K562 (cell line): Measurements from ENCODE around the gene EEFSEC. TPM values are rescaled to one million over a fixed set of nuclear protein-coding genes. Genes with fewer than 3 reads are reported as not detected.

ENCODE experiments used
- ATAC-seq: fragments of 200-7000 bp; cut with Tn5 transposase; 3 replicates; pipeline ENCODE4 v1.9.1; 2020; ENCODE audit warnings: moderate library complexity
- BruUV-seq: library from RNA; stranded (reverse); fragments of 400-500 nt; replicated peaks from 2 replicates; lab custom pipeline; 2021; lab: Mats Ljungman, UMichigan
- CTCF ChIA-PET: fragments of 300-600 bp; formaldehyde crosslinking; extraction: SDS; loops from one replicate; lab custom pipeline; 2021; ENCODE audit warnings: low intra/inter-chr PET ratio; lab: Yijun Ruan, JAX
- POLR2A ChIA-PET: fragments of 300-600, 350-650 bp; sonication (Branson Sonifier 250); formaldehyde crosslinking; extraction: SDS; loops from one replicate; lab custom pipeline; 2021; ENCODE audit warnings: antibody characterized with exemption, inconsistent platforms; lab: Yijun Ruan, JAX
- DNase-seq, 4 experiments: peaks; one replicate each; pipeline versions ENCODE4 v3.0.0 to v3.0.0-alpha.2; 2011 to 2018; ENCODE audit warnings: low spot score in 3 of 4, mixed read lengths in 3 of 4; ENCODE audit errors: extremely low read depth in 1 of 4
- FAIRE-seq: peaks from 2 replicates; lab custom pipeline; 2011; peaks lifted over from hg19 to GRCh38; lab: Jason Lieb, UNC
- H2AFZ ChIP-seq: 2 replicates; pipeline ENCODE4 v1.6.0; 2011; ENCODE audit warnings: low read depth, low read length, control low read depth, inconsistent platforms
- H3K27ac ChIP-seq: fragments of 200-600 bp; 3 replicates; pipeline ENCODE4 v1.8.0; 2011; ENCODE audit warnings: low read depth, mild to moderate bottlenecking, control low read depth, inconsistent platforms, low read length, moderate library complexity, mixed read lengths; ENCODE audit errors: extremely low read depth
- H3K27me3 ChIP-seq, 2 experiments: fragments of 300-600 bp in 1 of 2; 2 replicates in 1 of 2; 3 replicates in 1 of 2; pipeline versions ENCODE4 v1.6.0 to v1.8.0; 2011; ENCODE audit warnings: inconsistent platforms in 2 of 2, low read length in 2 of 2, mild to moderate bottlenecking in 1 of 2, mixed read lengths in 1 of 2, moderate library complexity in 1 of 2; ENCODE audit not compliant: control insufficient read depth in 2 of 2, insufficient read depth in 2 of 2
- H3K36me3 ChIP-seq: fragments of 300-600 bp; 3 replicates; pipeline ENCODE4 v1.8.0; 2011; ENCODE audit warnings: mild to moderate bottlenecking, low read length, inconsistent platforms; ENCODE audit not compliant: control insufficient read depth, insufficient read depth
- H3K4me1 ChIP-seq, 2 experiments: fragments of 200-600 bp in 1 of 2; replicated peaks in 1 of 2; 2 replicates in 1 of 2; 3 replicates in 1 of 2; pipeline versions ENCODE4 v1.5.1 to v1.8.0; 2011; ENCODE audit warnings: inconsistent platforms in 2 of 2, low read length in 2 of 2, mild to moderate bottlenecking in 1 of 2, mixed read lengths in 1 of 2, moderate library complexity in 1 of 2; ENCODE audit not compliant: control insufficient read depth in 2 of 2, insufficient read depth in 2 of 2
- H3K4me2 ChIP-seq: 2 replicates; pipeline ENCODE4 v1.6.1; 2011; ENCODE audit warnings: low read length, control low read depth, inconsistent platforms, mixed read lengths; ENCODE audit not compliant: insufficient read depth
- H3K4me3 ChIP-seq: fragments of 200-600 bp; sonication (generic), shearing (Covaris generic); 2 replicates; pipeline ENCODE4 v1.5.1; 2016; ENCODE audit warnings: control low read depth, inconsistent platforms
- H3K79me2 ChIP-seq: fragments of 200-600 bp; 3 replicates; pipeline ENCODE4 v1.8.0; 2011; ENCODE audit warnings: low read length, inconsistent platforms; ENCODE audit not compliant: control insufficient read depth, insufficient read depth
- H3K9ac ChIP-seq, 2 experiments: 2 replicates each; pipeline versions ENCODE4 v1.6.0 to v1.6.1; 2011; ENCODE audit warnings: low read depth in 2 of 2, low read length in 2 of 2, control low read depth in 1 of 2, inconsistent platforms in 1 of 2, mild to moderate bottlenecking in 1 of 2, mixed read lengths in 1 of 2; ENCODE audit not compliant: insufficient read depth in 1 of 2
- H3K9me1 ChIP-seq: one replicate; pipeline ENCODE4 v1.6.0; 2011; ENCODE audit warnings: inconsistent platforms, mild to moderate bottlenecking, low read length, moderate library complexity; ENCODE audit not compliant: control insufficient read depth, insufficient read depth
- H3K9me3 ChIP-seq: replicated peaks from 2 replicates; pipeline ENCODE4 v1.5.1; 2011; ENCODE audit warnings: low read depth, low read length, inconsistent platforms; ENCODE audit not compliant: control insufficient read depth, insufficient read depth
- H4K20me1 ChIP-seq: replicated peaks from 2 replicates; pipeline ENCODE4 v1.6.1; 2011; ENCODE audit warnings: low read length, inconsistent platforms, mixed read lengths; ENCODE audit not compliant: control insufficient read depth, insufficient read depth
- FOXA1 ChIP-seq: fragments of 450-650 bp; IDR thresholded peaks from 2 replicates; pipeline ENCODE4 v1.6.1; 2016; ENCODE audit warnings: mild to moderate bottlenecking, borderline replicate concordance
- PURB ChIP-seq: sonication (generic); formaldehyde crosslinking; IDR thresholded peaks from 2 replicates; pipeline ENCODE4 v1.9.0; 2021; ENCODE audit warnings: low read depth, mild to moderate bottlenecking, missing genetic modification reagents
- PYGO2 ChIP-seq: fragments of 450-650 bp; IDR thresholded peaks from 2 replicates; pipeline ENCODE4 v1.6.1; 2016; ENCODE audit warnings: mild to moderate bottlenecking, missing genetic modification characterization, moderate library complexity, missing compliant biosample characterization
- SPI1 ChIP-seq: IDR thresholded peaks from 2 replicates; pipeline ENCODE4 v1.6.1; 2011; ENCODE audit warnings: low read depth, low read length, control low read depth, borderline replicate concordance
- SRSF9 ChIP-seq: fragments of 200-400 bp; formaldehyde crosslinking; IDR thresholded peaks from 2 replicates; pipeline ENCODE4 v1.6.1; 2017; ENCODE audit warnings: low read depth, low read length, borderline replicate concordance
- TBP ChIP-seq: optimal IDR thresholded peaks from 2 replicates; pipeline ENCODE3; 2011; ENCODE audit warnings: low read depth, low read length, improper control_type of control experiment
- U2AF2 ChIP-seq: fragments of 200-400 bp; formaldehyde crosslinking; optimal IDR thresholded peaks from 2 replicates; pipeline ENCODE3; 2017; ENCODE audit warnings: low read depth, mild to moderate bottlenecking, low read length
- ZC3H11A ChIP-seq: IDR thresholded peaks from 2 replicates; pipeline ENCODE4 v1.6.1; 2012; ENCODE audit warnings: low read depth, low read length, improper control_type of control experiment
- ZNF217 ChIP-seq: sonication (generic); formaldehyde crosslinking; IDR thresholded peaks from 2 replicates; pipeline ENCODE4 v1.8.0; 2022; ENCODE audit warnings: mild to moderate bottlenecking, missing genetic modification reagents
- WGBS: fragments of 100-300 bp; shearing (Covaris generic); methylation state at CpG from one replicate; pipeline ENCODE4 v1.1.6; 2016; ENCODE audit warnings: low coverage, mixed read lengths; ENCODE audit not compliant: insufficient coverage; ENCODE audit errors: missing lambda C conversion rate; 5-methylcytosine and 5-hydroxymethylcytosine counted together
- in situ Hi-C: fragments of 300-500 bp; cut with MboI; formaldehyde crosslinking; loops from 4 replicates; pipeline ENCODE4 v1.15.0; 2018; ENCODE audit warnings: inconsistent platforms, mixed read lengths
- intact Hi-C: fragments of 100-400 bp; cut with micrococcal nuclease; formaldehyde crosslinking; loops from 2 replicates; pipeline ENCODE4 v1.14.2; 2022
- polyA plus RNA-seq, 8 experiments: library from polyadenylated mRNA; depleted of rRNA in 4 of 8; stranded (reverse) in 5 of 8; unstranded in 3 of 8; fragments of >200 nt; fragmentation: Nextera tagmentation in 2 of 8; fragmentation: Illumina TruSeq in 1 of 8; extraction: Ambion mirVana in 2 of 8; extraction: Trizol in 1 of 8; gene quantifications; 2 replicates each; pipeline versions ENCODE4 v1.2.1 to v1.2.3, GENCODE V29; 2011 to 2014; ENCODE audit warnings: inconsistent platforms in 1 of 8, missing spikeins in 1 of 8
- total RNA-seq, 7 experiments: library from RNA; depleted of rRNA in 6 of 7; stranded (reverse); fragments of >200 nt in 6 of 7; fragmentation: Illumina TruSeq in 2 of 7; extraction: Trizol in 2 of 7; gene quantifications; 2 replicates each; pipeline versions ENCODE4 v1.2.1 to v1.2.3, GENCODE V29; 2011 to 2021; ENCODE audit warnings: low replicate concordance in 1 of 7

Gene EEFSEC
- total and polyA plus RNA-seq, 9 of the 15 experiments (the other 6 are each of a cell fraction or from before 2014, with no cell fraction given) = 0.35 to 11.8 (median 7.7) TPM

DNA sequence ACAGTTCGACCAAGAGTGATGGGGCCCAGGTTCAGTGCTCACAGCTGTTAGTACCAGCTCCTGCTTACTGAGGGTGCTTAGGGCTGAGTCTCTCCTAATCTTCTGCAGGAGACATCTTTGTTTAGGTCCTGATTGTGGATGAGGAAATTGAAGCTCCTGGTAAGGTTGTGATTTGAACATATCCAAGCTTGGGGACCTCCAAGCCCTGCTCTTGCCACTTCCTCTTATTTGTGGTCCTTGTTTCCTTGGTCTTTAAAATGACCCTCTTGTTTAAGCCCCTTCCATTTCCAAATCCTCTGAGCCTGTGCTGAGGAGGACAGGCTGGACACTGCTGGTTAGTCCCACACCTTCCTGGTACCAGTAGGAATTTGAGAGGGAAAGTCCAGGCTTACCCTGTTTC lies 87.0 kb downstream of the EEFSEC start:
- no CpG with 5 or more reads among the region's 1 CpG for WGBS
- no peaks in the 10 kb centered on the region for H3K9me3 ChIP-seq
- H3K4me1 ChIP-seq = peaks cover 2 to 5% of the 10 kb centered on the region in 2 experiments; a peak in 3 of 5 replicates
- ChIA-PET CTCF (no interaction called here), POLR2A (interaction anchor here (0.6 to 1.0 kb wide), 3 partner anchors 9 to 14 kb away, joined by 3 read pairs; no protein-coding TSS in a partner anchor)
- no peak for ATAC-seq
- H3K36me3 ChIP-seq = no peaks in the 10 kb centered on the region
- in situ Hi-C loops = no loop called here
- no peak for FAIRE-seq
- no peaks in the 10 kb centered on the region for H3K9me1 ChIP-seq
- peaks cover 4% of the 10 kb centered on the region; the same call in 1 of the 2 replicates for H4K20me1 ChIP-seq
- DNase-seq = no peak
- no peak overlapping the region for H2AFZ ChIP-seq
- H3K9ac ChIP-seq = no peak overlapping the region
- BruUV-seq = no TSS peak
- no peak overlapping the region for H3K27ac ChIP-seq
- no peak overlapping the region for H3K4me3 ChIP-seq
- H3K27me3 ChIP-seq = no peaks in the 10 kb centered on the region
- intact Hi-C loops = no loop called here
- no peak overlapping the region for H3K4me2 ChIP-seq
- no peaks in the 10 kb centered on the region for H3K79me2 ChIP-seq
- TF ChIP-seq FOXA1 (no peak), PURB (CRISPR knock-in tag) (no peak), TBP (no peak), PYGO2 (tag) (no peak), SPI1 (peak; percentile 78), SRSF9 (no peak), ZC3H11A (no peak), ZNF217 (CRISPR knock-in tag) (no peak), U2AF2 (no peak)
- TF ChIP-seq, all 486 proteins: peak for 1
